ENCODE data around the gene TNIK.

- no peak for TF ChIP-seq CTCF (IDR thresholded peaks at IDR 0.05)
- no peak for TF ChIP-seq POLR2A (IDR thresholded peaks at IDR 0.05)
- TF ChIP-seq POLR2AphosphoS5 (IDR thresholded peaks at IDR 0.05): no peak
Measured at GRCh38 chr3:171086914-171087313, 373.3 kb downstream of the TNIK start.

All from prostate gland (tissue), 2 donors.